Neural cell (in vitro differentiated cells): Measurements from ENCODE around the gene TSPAN19. TPM values are rescaled to one million over a fixed set of nuclear protein-coding genes. Genes with fewer than 3 reads are reported as not detected.

Experiments
- H2AFZ ChIP-seq: fragments of 200-600, 300-800 bp; sonication (generic), shearing (Covaris generic); 2 replicates; pipeline ENCODE4 v1.6.0; 2014; ENCODE audit warnings: low read depth, mild to moderate bottlenecking, antibody characterized with exemption, low read length, moderate library complexity
- H3F3A ChIP-seq: fragments of 200-600 bp; shearing (Covaris generic); 2 replicates; pipeline ENCODE4 v1.6.1; 2016; ENCODE audit warnings: mild to moderate bottlenecking, moderate library complexity, mixed read lengths, antibody characterized with exemption, low read length; ENCODE audit not compliant: insufficient read depth, poor library complexity, severe bottlenecking
- H3K27ac ChIP-seq: fragments of 200-600, 300-800 bp; sonication (generic), shearing (Covaris generic); 2 replicates; pipeline ENCODE4 v1.5.1; 2014; ENCODE audit warnings: mild to moderate bottlenecking, low read length, moderate library complexity
- H3K27me3 ChIP-seq: fragments of 300-800, 200-600 bp; sonication (generic), shearing (Covaris generic); 2 replicates; pipeline ENCODE4 v1.6.0; 2014; ENCODE audit warnings: mild to moderate bottlenecking, low read depth, low read length, moderate library complexity; ENCODE audit not compliant: insufficient read depth
- H3K36me3 ChIP-seq: fragments of 300-800, 200-600 bp; sonication (generic), shearing (Covaris generic); 2 replicates; pipeline ENCODE4 v1.5.1; 2014; ENCODE audit warnings: mild to moderate bottlenecking, antibody characterized with exemption, low read length, moderate library complexity; ENCODE audit not compliant: insufficient read depth
- H3K4me2 ChIP-seq: fragments of 300-800, 200-600 bp; sonication (generic), shearing (Covaris generic); 2 replicates; pipeline ENCODE4 v1.6.0; 2014; ENCODE audit warnings: mild to moderate bottlenecking, low read length
- H3K4me3 ChIP-seq: fragments of 300-800, 200-600 bp; sonication (generic), shearing (Covaris generic); 2 replicates; pipeline ENCODE4 v1.5.1; 2014; ENCODE audit warnings: mild to moderate bottlenecking, low read length, moderate library complexity
- H3K79me2 ChIP-seq: fragments of 200-600 bp; shearing (Covaris generic); replicated peaks from 2 replicates; pipeline ENCODE4 v1.6.0; 2014; ENCODE audit warnings: mild to moderate bottlenecking, low read length, moderate library complexity; ENCODE audit not compliant: insufficient read depth
- H3K9ac ChIP-seq: fragments of 300-800, 200-600 bp; sonication (generic), shearing (Covaris generic); 2 replicates; pipeline ENCODE4 v1.6.1; 2016; ENCODE audit warnings: mild to moderate bottlenecking, low read length, mixed read lengths
- H3K9me2 ChIP-seq: fragments of 200-600 bp; shearing (Covaris generic); 2 replicates; pipeline ENCODE4 v1.6.1; 2016; ENCODE audit warnings: mild to moderate bottlenecking, low read length, mixed read lengths; ENCODE audit not compliant: insufficient read depth
- H3K9me3 ChIP-seq: fragments of 200-600, 300-800 bp; sonication (generic), shearing (Covaris generic); 2 replicates; pipeline ENCODE4 v1.6.1; 2016; ENCODE audit warnings: mild to moderate bottlenecking, mixed run types, low read length, moderate library complexity, mixed read lengths
- H4K20me1 ChIP-seq: fragments of 200-600 bp; shearing (Covaris generic); 2 replicates; pipeline ENCODE4 v1.6.1; 2016; ENCODE audit warnings: mild to moderate bottlenecking, mixed run types; ENCODE audit not compliant: insufficient read depth
- EP300 ChIP-seq: fragments of 450-650 bp; conservative IDR thresholded peaks from 2 replicates; pipeline ENCODE4 v1.6.1; 2014; ENCODE audit warnings: antibody characterized with exemption, mild to moderate bottlenecking, moderate library complexity; ENCODE audit not compliant: poor library complexity, severe bottlenecking
- EZH2 ChIP-seq: fragments of 200-600, 300-800 bp; shearing (Covaris generic), sonication (generic); IDR thresholded peaks from 2 replicates; pipeline ENCODE4 v1.6.1; 2014; ENCODE audit warnings: antibody characterized with exemption, low read length, borderline replicate concordance, mild to moderate bottlenecking; ENCODE audit not compliant: insufficient read depth, poor library complexity, severe bottlenecking
- MXI1 ChIP-seq: fragments of 450-650 bp; conservative IDR thresholded peaks from 2 replicates; pipeline ENCODE4 v1.6.1; 2014; ENCODE audit warnings: antibody characterized with exemption, mild to moderate bottlenecking; ENCODE audit not compliant: poor library complexity, severe bottlenecking
- POLR2AphosphoS5 ChIP-seq: IDR thresholded peaks from 2 replicates; pipeline ENCODE4 v1.6.1; 2012
- RAD21 ChIP-seq: fragments of 450-650 bp; conservative IDR thresholded peaks from 2 replicates; pipeline ENCODE4 v1.6.1; 2014; ENCODE audit warnings: antibody characterized with exemption, mild to moderate bottlenecking, moderate library complexity
- SMC3 ChIP-seq: fragments of 450-650 bp; conservative IDR thresholded peaks from 2 replicates; pipeline ENCODE4 v1.6.1; 2014; ENCODE audit warnings: antibody characterized with exemption, mild to moderate bottlenecking, moderate library complexity; ENCODE audit not compliant: poor library complexity
- TAF1 ChIP-seq: IDR thresholded peaks from 2 replicates; pipeline ENCODE4 v1.6.1; 2012; ENCODE audit warnings: low read depth
- polyA plus RNA-seq: library from polyadenylated mRNA; depleted of rRNA; stranded (reverse); fragments of >200 nt; gene quantifications from 2 replicates; pipeline ENCODE4 v1.2.3, GENCODE V29; 2014
- TF ChIP-seq, protein P1 (sequence below): IDR thresholded peaks from 2 replicates; pipeline ENCODE4 v1.6.1; 2012; ENCODE audit warnings: borderline replicate concordance
- TF ChIP-seq, protein P2 (sequence below): fragments of 450-650 bp; IDR thresholded peaks from 2 replicates; pipeline ENCODE4 v1.5.1; 2014; ENCODE audit warnings: antibody characterized with exemption, mild to moderate bottlenecking, moderate library complexity; ENCODE audit not compliant: poor library complexity, severe bottlenecking

TSPAN19 gene
- polyA plus RNA-seq, 1 donor from 2014 or later, result 3.5 TPM

DNA sequence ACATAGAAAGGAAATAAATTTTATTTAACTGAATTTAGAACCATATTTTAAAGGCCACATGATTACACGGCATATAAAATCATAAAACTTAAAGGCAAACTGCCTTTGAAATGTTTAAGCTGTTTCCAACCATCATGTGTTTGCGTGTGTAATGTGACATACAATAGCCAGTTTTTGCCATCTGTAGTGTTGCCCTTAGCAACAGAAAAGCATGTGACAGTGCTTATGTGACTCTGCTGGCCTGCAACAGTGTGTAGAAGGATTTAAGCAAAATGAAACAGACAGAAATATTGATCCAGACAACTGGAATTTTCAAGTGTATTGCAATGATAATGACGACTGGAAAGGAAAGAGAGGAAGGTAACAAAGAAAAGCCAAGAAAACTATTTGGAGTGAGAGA, 49.5 kb downstream of the TSPAN19 start:
- no peaks in the 10 kb centered on the region for H3K9me2 ChIP-seq
- H3K4me2 ChIP-seq, result peak overlapping the region; percentile 44
- no peaks in the 10 kb centered on the region for H3F3A ChIP-seq
- peak overlapping the region; percentile 3 for H3K9ac ChIP-seq
- peak overlapping the region; percentile 27 for H2AFZ ChIP-seq
- no peak for TF ChIP-seq RAD21
- peak; percentile 43 for TF ChIP-seq POLR2AphosphoS5
- no peak for TF ChIP-seq MXI1
- TF ChIP-seq EP300, result peak; percentile 43
- TF ChIP-seq, protein P1, sequence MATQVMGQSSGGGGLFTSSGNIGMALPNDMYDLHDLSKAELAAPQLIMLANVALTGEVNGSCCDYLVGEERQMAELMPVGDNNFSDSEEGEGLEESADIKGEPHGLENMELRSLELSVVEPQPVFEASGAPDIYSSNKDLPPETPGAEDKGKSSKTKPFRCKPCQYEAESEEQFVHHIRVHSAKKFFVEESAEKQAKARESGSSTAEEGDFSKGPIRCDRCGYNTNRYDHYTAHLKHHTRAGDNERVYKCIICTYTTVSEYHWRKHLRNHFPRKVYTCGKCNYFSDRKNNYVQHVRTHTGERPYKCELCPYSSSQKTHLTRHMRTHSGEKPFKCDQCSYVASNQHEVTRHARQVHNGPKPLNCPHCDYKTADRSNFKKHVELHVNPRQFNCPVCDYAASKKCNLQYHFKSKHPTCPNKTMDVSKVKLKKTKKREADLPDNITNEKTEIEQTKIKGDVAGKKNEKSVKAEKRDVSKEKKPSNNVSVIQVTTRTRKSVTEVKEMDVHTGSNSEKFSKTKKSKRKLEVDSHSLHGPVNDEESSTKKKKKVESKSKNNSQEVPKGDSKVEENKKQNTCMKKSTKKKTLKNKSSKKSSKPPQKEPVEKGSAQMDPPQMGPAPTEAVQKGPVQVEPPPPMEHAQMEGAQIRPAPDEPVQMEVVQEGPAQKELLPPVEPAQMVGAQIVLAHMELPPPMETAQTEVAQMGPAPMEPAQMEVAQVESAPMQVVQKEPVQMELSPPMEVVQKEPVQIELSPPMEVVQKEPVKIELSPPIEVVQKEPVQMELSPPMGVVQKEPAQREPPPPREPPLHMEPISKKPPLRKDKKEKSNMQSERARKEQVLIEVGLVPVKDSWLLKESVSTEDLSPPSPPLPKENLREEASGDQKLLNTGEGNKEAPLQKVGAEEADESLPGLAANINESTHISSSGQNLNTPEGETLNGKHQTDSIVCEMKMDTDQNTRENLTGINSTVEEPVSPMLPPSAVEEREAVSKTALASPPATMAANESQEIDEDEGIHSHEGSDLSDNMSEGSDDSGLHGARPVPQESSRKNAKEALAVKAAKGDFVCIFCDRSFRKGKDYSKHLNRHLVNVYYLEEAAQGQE, result no peak
- TF ChIP-seq EZH2, result no peak
- H3K79me2 ChIP-seq, result no peaks in the 10 kb centered on the region
- peak overlapping the region; percentile 56 for H3K27ac ChIP-seq
- no peaks in the 10 kb centered on the region for H3K27me3 ChIP-seq
- no peaks in the 10 kb centered on the region for H3K9me3 ChIP-seq
- H3K4me3 ChIP-seq, result peak overlapping the region; percentile 3
- H4K20me1 ChIP-seq, result no peaks in the 10 kb centered on the region
- H3K36me3 ChIP-seq, result no peaks in the 10 kb centered on the region

DNA sequence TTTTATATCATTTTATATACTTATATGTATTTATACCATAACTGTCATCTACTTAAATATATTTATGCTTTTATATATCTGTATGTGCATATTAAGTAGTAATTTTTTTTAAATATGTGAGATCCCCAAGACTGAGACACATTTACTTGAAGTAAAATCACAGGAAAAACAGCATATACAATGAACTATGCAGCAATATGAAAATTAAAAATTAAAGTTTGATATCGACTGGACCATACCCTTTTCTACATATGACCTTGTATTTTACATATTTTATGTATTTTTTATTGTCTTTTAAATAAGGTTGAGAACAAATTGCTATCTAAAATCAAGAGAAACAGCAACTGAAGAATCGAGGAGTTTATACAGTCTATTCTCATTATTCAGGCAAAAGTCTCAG, 50.0 kb downstream of the TSPAN19 start:
- Histone ChIP-seq H3K4me2 (peak overlapping the region; percentile 44), H3K27me3 (no peaks in the 10 kb centered on the region), H3K79me2 (no peaks in the 10 kb centered on the region), H4K20me1 (no peaks in the 10 kb centered on the region), H3K9ac (peak overlapping the region; percentile 3), H3K9me3 (no peaks in the 10 kb centered on the region), H3K27ac (peak overlapping the region; percentile 56), H2AFZ (peak overlapping the region; percentile 27), H3F3A (no peaks in the 10 kb centered on the region), H3K4me3 (peak overlapping the region; percentile 3), H3K9me2 (no peaks in the 10 kb centered on the region), H3K36me3 (no peaks in the 10 kb centered on the region)
- TF ChIP-seq TAF1, result no peak
- TF ChIP-seq SMC3, result no peak
- TF ChIP-seq EZH2, result no peak
- TF ChIP-seq, protein P1, result no peak
- TF ChIP-seq POLR2AphosphoS5, result no peak
- TF ChIP-seq, protein P2, sequence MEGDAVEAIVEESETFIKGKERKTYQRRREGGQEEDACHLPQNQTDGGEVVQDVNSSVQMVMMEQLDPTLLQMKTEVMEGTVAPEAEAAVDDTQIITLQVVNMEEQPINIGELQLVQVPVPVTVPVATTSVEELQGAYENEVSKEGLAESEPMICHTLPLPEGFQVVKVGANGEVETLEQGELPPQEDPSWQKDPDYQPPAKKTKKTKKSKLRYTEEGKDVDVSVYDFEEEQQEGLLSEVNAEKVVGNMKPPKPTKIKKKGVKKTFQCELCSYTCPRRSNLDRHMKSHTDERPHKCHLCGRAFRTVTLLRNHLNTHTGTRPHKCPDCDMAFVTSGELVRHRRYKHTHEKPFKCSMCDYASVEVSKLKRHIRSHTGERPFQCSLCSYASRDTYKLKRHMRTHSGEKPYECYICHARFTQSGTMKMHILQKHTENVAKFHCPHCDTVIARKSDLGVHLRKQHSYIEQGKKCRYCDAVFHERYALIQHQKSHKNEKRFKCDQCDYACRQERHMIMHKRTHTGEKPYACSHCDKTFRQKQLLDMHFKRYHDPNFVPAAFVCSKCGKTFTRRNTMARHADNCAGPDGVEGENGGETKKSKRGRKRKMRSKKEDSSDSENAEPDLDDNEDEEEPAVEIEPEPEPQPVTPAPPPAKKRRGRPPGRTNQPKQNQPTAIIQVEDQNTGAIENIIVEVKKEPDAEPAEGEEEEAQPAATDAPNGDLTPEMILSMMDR, result no peak
- TF ChIP-seq MXI1, result no peak
- no peak for TF ChIP-seq EP300
- TF ChIP-seq RAD21, result no peak
